Measurements from ENCODE around the gene CEP290.

Gene CEP290, protein sequence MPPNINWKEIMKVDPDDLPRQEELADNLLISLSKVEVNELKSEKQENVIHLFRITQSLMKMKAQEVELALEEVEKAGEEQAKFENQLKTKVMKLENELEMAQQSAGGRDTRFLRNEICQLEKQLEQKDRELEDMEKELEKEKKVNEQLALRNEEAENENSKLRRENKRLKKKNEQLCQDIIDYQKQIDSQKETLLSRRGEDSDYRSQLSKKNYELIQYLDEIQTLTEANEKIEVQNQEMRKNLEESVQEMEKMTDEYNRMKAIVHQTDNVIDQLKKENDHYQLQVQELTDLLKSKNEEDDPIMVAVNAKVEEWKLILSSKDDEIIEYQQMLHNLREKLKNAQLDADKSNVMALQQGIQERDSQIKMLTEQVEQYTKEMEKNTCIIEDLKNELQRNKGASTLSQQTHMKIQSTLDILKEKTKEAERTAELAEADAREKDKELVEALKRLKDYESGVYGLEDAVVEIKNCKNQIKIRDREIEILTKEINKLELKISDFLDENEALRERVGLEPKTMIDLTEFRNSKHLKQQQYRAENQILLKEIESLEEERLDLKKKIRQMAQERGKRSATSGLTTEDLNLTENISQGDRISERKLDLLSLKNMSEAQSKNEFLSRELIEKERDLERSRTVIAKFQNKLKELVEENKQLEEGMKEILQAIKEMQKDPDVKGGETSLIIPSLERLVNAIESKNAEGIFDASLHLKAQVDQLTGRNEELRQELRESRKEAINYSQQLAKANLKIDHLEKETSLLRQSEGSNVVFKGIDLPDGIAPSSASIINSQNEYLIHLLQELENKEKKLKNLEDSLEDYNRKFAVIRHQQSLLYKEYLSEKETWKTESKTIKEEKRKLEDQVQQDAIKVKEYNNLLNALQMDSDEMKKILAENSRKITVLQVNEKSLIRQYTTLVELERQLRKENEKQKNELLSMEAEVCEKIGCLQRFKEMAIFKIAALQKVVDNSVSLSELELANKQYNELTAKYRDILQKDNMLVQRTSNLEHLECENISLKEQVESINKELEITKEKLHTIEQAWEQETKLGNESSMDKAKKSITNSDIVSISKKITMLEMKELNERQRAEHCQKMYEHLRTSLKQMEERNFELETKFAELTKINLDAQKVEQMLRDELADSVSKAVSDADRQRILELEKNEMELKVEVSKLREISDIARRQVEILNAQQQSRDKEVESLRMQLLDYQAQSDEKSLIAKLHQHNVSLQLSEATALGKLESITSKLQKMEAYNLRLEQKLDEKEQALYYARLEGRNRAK (N-terminal part only)

DNA sequence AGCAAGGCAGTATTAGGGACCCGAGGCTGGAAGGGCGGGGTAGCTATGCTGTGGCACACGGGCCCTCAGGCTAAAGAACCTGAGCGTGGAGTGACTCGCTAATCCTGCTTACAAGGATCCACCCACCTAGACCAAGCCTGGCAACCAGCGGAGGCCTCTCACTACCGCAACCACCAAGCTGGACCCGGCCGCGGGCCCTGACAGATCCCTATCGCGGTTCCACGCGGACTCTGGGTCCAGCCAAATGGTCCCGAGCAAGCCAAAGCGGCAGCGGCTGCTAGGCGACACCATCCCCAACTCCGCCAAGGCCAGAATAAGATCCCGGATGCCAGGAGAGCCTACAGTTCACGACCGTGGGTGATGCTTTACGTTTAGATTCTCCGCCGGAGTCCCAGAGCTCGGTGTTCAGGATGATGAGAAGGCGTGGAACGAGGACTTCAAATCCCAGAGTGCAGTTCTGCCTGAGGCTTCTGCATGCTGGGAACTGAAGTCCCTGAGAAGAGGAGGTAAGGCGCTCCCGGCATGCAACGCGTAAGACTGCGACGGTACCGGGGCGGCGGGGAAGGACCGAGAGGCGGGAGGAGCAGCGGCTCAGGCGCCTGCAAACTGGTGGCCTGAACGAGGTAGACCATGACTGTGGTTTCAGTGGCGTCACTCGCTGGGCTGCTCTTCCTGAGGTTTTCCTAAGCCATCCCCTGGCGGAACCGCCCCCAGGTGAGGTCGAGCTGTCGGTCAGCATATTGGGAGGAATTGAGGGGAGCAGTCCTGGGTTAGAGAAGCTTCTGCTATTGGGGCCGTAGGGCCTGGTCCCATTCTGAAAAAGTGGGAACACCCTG lies at the start of gene CEP290, which contains the start of gene TMTC3:
Gene CEP290 (minus strand): TSS at position 315 of the 836 bp plus-strand sequence. CDS start 781 bp downstream, outside the sequence.
Gene TMTC3 (plus strand): TSS at position 534 of the 836 bp plus-strand sequence. CDS start 6,009 bp downstream, outside the sequence.
- DNase-seq = peak; percentile 98

DNA sequence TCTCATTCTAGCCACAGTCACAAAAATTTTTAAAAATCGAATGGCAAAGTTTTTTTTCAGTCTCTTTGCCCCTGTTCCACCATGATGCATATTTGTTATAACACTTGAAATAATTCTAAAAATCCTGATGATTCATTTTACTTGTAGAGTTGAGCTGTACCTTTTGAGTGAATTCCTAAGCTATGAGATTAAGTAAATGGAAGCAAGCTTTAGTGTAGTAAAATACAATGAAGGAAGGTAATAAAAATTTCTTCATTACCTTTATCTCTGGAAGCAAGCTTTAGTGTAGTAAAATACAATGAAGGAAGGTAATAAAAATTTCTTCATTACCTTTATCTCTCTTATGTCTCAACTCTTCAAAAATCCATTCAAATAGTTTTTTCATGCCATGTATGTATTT lies 46.3 kb upstream of the CEP290 start:
- no peak for DNase-seq

DNA sequence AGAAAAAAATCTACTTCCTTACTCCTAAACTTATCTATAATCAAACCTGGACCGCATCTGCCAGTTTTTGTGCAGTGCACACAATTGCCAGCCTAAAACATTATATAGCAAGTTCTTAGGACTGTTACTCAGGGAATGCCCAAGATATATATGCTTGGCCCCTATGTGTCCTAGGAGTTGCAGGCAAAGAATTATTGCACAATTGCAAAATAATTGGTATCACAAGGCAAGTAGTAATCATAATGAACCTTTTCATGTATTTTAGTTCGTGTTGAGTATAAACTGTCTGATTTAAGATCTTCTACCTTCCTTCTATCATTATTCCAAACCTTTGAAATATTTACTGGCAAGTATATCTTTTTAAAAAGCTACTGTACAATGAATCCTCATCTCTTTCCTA lies 45.7 kb upstream of the CEP290 start:
- no peak for DNase-seq

DNA sequence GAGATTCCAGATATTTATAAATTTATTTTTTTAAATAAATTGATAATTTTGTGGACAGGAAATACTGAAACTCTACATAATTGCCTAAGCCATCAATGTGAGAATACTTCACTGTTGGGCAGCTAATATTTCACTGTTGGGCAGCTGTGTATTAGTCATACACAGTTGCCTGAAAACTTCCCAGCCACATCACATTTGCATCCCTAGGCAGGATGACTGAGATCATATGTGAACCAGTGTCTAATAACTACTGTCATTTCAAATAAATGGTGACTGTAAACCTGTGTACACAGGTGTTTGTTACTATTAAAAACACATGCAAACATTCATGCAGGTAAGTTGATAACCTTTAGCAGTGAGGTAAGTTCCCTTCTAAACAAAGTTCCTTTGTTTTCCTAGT lies 44.1 kb upstream of the CEP290 start:
- DNase-seq = no peak

DNA sequence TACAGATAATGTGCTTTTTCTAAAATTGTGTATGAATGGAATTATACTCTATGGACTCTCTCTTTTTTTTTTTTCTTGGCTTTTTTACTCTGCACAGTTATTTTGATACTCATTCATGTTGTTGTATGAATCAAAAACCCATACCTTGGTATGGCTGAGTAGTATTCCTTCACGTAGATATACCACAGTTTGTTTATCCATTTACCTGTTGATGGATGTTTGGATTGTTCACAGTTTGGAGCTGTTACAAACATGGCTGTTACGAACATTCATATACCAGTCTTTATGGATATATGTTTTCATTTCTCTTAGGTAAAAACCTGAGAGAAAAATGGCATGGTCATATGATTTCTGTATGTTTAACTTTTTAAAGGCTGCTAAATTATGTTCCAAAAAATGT lies 43.4 kb upstream of the CEP290 start:
- DNase-seq = no peak

DNA sequence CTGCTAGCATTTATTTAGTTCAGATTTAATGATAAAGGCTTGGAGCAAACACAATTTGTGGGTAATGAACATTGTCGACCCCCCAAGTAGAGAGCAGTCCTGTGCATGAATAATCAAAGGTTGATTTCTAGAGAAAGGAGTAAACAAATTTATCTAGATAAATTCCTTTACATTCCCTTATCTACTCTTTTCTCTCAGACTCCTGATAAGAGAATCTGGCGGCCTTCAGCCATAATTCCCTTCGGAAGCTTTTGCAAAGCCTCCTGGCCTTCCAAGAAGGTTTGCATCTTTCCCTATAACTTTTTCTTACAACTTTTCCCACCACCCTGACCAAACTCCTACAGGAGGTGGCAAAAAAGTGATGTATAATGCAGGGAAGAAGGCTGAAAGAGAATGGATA lies 42.3 kb upstream of the CEP290 start:
- no peak for DNase-seq

DNA sequence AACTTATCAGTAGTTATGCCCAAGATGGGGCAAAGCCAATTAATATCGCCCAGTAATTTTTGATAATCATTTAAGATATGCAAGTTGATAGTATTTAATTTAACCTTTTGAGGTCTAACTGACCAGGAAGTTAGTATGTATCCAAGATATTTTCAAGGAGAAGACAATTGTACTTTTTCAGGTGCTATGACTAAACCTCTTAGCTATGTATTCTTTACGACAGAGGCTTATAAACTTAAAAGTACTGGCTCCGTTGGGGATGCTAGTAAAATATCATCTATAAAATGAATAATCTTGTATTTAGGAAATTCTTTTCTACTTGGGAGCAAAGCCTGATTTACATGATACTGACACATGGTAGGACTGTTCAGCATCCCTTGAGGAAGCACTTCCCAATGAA lies 40.5 kb upstream of the CEP290 start:
- no peak for DNase-seq

DNA sequence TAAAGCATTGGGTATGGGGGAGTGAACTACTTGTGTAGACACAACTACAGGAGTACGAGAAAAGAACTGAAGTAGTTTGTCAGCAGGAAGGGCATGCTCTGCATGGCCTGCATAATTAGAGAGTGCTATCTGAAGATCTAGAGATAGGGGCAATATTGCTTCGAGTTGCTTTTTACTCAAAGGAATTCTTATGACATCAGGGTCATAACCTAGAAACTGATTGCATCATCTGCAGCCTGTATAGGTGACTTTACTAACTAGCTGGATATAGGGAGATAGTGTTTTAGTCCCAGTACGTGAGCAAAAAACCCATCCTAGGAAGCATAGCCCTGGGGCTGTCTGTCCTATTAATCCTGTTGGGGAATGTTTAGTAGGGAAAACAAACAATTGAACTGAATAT lies 40.0 kb upstream of the CEP290 start:
- no peak for DNase-seq

DNA sequence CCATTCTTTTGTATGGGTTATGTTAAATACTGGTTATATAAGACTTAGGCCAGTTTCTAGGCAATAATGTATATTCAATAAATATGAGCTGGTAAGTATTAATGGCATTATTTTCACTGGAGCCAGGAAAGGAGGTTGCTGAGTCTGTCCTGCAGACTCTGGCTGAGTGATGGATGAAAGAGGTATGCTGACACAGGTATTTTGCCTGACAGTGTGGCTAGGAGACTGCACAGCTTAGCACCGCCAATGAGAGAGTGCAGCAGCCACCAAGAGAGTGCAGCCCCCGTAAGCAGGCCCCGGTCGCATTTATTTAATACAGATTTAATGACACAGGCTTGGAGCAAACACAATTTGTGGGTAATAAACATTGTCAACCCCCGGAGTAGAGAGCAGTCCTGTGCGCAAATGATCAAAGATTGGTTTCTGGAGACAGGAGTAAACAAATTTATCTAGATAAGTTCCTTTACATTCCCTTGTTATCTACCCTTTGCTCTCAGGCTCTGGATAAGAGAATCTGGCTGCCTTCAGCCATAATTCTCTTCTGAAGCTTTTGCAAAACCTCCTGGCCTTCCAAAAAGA lies 37.6 kb upstream of the CEP290 start:
- DNase-seq = no peak

DNA sequence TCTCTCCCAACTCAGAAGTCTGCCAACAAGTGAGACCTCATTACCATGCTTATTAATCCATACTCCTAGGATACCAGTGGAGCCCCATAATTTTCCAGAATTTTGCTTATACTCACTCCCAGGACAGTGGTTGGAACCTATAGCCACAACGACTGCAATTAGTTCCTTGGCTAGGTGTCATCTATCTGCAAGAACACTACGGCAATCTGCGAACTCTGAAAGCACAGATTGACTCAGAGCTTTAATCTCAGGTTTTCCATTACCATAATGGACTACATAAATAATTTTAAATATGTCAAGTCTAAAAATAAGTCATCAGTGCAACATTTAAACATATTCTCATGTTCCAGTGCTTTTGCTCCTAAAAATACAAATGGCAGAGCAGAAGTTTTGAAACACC lies 33.7 kb upstream of the CEP290 start:
- DNase-seq = no peak

DNA sequence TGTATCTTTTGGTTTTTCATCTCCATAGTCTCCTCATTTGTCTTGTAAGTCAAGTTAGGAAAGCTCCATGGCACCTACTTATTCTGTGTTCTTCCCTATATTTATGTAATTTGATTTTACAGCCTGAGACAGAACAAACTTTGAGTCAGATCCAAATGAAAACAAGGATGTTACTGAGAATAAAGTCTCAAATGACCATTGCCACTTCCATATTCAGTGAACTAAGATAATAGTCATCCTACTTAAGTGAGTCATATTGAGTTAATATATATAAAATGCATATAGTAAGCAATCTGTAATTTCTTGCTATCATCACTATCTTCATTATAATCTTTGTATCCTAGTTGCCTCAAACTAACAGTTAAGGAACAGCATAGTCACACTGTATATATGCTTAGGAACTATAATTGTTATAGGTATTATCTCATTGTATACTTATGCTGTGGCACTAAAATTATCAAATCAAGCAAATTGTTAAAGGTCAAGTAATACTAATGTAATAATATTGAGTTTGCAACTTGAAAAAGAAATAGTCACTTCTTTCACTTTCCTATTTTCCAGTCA lies 31.0 kb upstream of the CEP290 start:
- DNase-seq = no peak

DNA sequence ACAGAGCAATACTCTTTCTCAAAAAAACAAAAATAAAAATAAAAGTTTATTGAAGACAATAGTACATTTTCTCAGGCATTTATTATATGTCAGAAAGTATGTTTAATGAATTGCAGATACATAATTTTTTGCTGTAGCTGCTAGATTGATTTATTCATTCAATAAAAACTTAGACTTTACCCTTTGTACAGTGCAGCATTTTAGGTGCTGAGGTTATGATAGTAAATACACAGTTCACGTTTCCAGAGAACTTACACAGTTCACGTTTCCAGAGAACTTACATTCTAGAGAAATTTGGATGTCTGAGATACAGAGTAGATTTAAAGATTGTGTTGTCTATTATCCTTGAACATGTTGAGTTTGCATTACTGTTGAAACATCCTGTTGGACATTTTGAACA lies 25.5 kb upstream of the CEP290 start:
- DNase-seq = no peak

DNA sequence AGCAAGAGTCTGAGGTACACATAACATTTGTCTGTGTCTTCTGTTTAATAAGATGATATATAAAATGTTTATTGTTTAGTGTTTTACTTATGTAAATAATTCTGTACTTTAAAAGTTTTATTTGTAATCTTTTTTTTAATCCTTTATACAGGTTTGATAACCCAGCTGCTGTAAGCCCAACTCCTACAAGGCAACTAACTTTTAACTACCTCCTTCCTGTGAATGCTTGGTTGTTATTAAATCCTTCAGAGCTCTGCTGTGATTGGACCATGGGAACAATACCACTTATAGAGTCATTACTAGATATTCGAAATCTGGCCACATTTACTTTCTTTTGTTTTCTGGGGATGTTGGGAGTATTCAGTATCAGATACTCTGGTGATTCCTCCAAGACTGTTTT lies 24.3 kb upstream of the CEP290 start:
- no peak for DNase-seq

DNA sequence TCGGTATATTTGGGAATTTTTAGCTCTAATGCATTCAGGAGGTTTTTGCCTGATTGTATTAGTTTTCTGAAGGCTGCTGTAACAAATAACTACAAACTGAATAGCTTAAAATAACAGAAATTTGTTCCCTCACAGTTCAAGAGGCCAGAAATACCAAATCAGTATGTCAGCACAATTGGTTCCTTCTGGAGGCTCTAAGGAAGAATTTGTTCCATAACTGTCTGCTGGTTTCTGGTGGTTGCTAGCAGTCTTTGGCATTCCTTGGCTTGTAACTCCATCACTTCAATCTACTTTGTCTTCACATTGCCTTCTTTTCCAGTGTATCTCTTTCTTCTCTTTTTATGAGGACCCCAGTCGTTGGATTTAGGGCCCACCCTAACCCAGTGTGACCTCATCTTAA lies 21.5 kb upstream of the CEP290 start:
- no peak for DNase-seq

DNA sequence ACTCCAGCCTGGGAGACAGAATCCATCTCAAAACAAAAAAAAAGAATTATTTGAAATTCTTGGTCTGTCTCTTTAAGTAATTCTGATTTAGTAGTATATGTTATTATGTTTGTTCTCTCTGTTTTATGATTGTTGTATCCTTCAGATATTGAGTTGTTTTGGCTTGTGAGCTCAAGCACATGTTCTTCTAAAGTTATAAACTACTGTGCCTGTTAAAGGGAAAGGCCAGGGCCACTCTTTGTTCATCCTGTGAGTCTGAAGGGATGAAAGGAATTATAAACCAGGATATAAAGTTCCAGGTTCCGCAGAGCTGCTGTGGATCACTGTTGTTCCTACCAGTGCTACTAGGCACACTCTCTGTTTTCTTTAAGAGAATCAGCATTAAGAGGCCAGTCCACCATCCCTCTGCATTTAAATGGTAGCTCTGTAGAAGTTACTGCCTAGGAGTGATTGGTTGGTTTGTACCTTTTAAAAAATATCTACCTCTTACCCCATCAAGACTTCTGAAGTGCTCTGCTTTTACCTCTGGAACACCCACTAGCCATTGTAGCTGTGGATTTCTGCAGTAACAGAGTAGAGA lies 14.3 kb upstream of the CEP290 start:
- no peak for DNase-seq

DNA sequence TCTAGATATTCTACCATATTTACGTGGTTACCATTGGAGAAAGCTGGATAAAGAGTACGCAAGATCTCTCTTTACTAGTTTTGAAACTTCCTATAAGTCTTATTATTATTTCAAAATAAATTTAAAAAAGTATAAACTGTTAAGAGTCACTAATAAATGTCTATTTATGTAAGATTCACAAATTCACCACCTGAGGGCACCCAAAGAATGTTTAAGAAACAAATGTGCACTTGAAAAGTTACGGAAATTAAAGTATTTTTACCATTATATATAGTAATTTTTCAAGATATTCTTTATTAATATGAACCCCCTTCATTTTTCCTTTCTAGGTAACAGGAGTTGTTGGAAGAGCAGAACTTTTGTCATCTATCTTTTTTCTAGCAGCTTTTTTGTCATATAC lies 12.1 kb upstream of the CEP290 start:
- DNase-seq = no peak

DNA sequence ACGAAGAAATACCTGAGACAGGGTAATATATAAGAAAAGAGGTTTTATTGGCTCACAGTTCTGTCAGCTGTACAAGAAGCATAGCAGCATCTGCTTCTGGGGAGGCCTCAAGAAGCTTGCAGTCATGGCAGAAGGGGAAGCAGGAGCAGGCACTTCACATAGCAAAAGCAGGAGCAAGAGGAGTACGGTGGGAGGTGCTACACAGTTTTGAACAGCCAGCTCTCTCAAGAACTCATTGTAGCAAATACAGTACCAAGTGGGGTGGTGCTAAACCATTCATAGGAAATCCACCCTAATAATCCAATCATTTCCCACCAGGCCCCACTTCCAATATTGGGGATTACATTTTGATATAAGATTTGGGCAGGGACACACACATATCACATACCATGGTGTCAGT lies 8.2 kb upstream of the CEP290 start:
- no peak for DNase-seq

DNA sequence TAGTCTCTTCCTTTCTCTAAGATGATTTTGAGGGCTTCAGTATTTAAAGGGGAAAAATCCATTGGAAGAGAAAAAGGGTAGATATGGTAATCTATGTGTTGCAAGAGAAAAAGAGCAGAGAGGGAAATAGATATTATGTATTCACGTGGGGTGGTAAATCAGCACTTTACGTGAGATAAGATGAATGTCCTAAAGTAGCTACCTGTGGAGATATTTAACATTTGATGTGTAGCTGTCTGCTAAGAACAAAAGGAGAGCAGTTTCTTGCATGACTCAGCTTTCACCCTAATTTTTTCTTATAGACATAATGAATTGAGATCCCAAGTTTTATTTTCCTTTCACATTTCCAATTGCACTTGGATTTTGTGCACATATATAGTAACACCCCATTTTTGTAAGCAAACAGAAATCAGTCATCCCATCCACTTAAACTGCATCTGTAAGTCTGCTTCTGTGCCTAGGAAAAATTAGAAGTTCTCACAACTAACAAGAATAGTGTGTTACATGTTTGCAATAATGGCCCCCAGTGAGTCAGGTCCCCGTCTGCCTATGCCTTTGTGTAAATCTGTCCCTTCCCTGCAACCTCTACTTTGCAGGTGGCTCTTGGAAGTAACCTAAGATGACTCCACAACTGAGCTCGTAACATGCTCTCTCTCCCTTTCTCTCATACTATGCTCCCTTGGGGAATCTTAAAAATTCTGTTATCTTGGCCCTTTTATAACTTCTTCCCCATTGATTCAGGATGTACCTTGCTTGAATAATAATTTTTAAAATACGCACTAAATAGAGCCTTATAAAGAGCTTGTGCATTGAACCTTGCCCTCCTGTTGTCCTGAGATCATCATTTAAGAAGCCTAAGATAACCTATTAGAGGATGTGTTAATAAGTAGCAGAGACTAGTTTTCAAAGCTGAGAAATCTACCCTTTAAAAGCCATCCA lies 3.9 kb upstream of the CEP290 start:
- no peak for DNase-seq

DNA sequence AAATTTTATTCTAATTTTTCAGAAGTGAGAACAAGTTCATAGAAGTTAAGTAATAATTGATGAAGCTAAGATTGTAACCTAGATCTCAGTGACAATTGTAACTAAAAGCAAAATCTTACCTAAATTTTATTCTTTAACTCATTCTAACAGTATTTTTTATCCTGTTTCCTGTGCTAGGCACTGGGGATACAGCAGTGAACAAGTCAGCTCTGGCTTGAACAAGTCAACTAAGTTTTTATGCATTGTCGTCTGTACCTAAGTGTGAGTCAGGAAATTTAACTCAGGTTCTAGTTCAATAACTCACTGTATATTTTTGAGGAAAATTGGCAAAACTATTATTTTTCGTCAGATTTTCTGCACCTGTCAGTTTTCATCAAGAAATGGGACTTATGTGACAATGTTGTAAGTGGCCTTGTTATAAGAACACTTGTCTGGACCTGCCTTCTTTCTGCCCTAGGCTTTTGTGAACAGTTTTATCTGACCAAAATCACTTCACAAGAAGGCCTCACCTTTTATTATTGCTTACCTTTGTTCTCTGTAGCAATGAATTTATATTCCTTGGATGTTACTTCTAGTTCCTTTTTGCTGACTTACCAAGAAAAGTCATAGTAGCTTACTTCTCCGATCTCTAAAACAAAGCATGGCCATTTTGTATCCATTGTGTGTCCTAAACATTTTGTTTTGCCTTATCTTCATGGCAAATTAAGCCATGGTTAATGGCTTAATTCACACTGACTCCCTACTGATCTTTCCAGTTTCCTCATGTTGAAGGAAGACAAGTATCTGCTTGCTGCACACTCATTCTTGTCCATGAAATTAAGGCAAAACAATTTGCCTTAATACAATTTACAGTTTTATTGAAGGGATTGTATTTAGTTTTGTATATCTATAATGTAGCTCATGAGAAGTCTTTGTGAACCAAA lies 2.9 kb upstream of the CEP290 start:
- no peak for DNase-seq

Data from activated CD4-positive, alpha-beta T cell treated with anti-CD3 and anti-CD28 coated beads, Interleukin-10, Interleukin-2, amounts not matched to agents 100 ng/mL and 50 ng/mL, durations not matched to agents 16 hours and 8 hours (primary cell).